Keratinocyte (primary cell): ENCODE measurements around the gene C16orf90. TPM values are rescaled to one million over a fixed set of nuclear protein-coding genes. Genes with fewer than 3 reads are reported as not detected.

Experiments used
- DNase-seq: peaks from one replicate; pipeline ENCODE4 v3.0.0-alpha.2; 2011; ENCODE audit warnings: low read depth, missing footprints, low spot score
- FAIRE-seq: peaks from 2 replicates; lab custom pipeline; 2011; peaks lifted over from hg19 to GRCh38; lab: Jason Lieb, UNC
- H2AFZ ChIP-seq: 2 replicates; pipeline ENCODE4 v1.6.0; 2012; ENCODE audit warnings: low read length, control low read depth, inconsistent platforms; ENCODE audit not compliant: control insufficient read depth
- H3K27ac ChIP-seq: 2 replicates; pipeline ENCODE4 v1.5.1; 2011; ENCODE audit warnings: low read length; ENCODE audit not compliant: control insufficient read depth, insufficient read depth
- H3K27me3 ChIP-seq: 3 replicates; pipeline ENCODE4 v1.6.0; 2011; ENCODE audit warnings: low read length; ENCODE audit not compliant: control insufficient read depth, insufficient read depth; ENCODE audit errors: extremely low read depth
- H3K36me3 ChIP-seq, 2 experiments: 2 replicates in 1 of 2; 3 replicates in 1 of 2; pipeline ENCODE4 v1.5.1; 2011; ENCODE audit warnings: low read length in 2 of 2, mild to moderate bottlenecking in 1 of 2; ENCODE audit not compliant: control insufficient read depth in 2 of 2, insufficient read depth in 2 of 2; ENCODE audit errors: extremely low read depth in 1 of 2
- H3K4me1 ChIP-seq: 3 replicates; pipeline ENCODE4 v1.5.1; 2011; ENCODE audit warnings: low read length; ENCODE audit not compliant: control insufficient read depth, insufficient read depth; ENCODE audit errors: extremely low read depth
- H3K4me2 ChIP-seq: 3 replicates; pipeline ENCODE4 v1.6.0; 2011; ENCODE audit warnings: low read depth, low read length; ENCODE audit not compliant: control insufficient read depth, insufficient read depth; ENCODE audit errors: extremely low read depth
- H3K4me3 ChIP-seq, 3 experiments: fragments of 200-600 bp in 1 of 3; sonication (generic) in 1 of 3; 2 replicates in 2 of 3; 3 replicates in 1 of 3; pipeline ENCODE4 v1.5.1; 2011 to 2016; ENCODE audit warnings: low read length in 3 of 3, mild to moderate bottlenecking in 3 of 3, control low read depth in 2 of 3, inconsistent platforms in 1 of 3, low read depth in 1 of 3, mixed read lengths in 1 of 3, mixed run types in 1 of 3, moderate library complexity in 1 of 3; ENCODE audit not compliant: control insufficient read depth in 2 of 3, insufficient read depth in 2 of 3; ENCODE audit errors: extremely low read depth in 1 of 3
- H3K79me2 ChIP-seq: 2 replicates; pipeline ENCODE4 v1.6.0; 2012; ENCODE audit warnings: low read length; ENCODE audit not compliant: control insufficient read depth, insufficient read depth
- H3K9ac ChIP-seq: 3 replicates; pipeline ENCODE4 v1.6.0; 2011; ENCODE audit warnings: low read length; ENCODE audit not compliant: control insufficient read depth, insufficient read depth; ENCODE audit errors: extremely low read depth
- H3K9me1 ChIP-seq: 3 replicates; pipeline ENCODE4 v1.6.0; 2011; ENCODE audit warnings: low read length; ENCODE audit not compliant: control insufficient read depth, insufficient read depth; ENCODE audit errors: extremely low read depth
- H3K9me3 ChIP-seq: 2 replicates; pipeline ENCODE4 v1.5.1; 2012; ENCODE audit warnings: low read depth, low read length; ENCODE audit not compliant: control insufficient read depth
- H4K20me1 ChIP-seq: 3 replicates; pipeline ENCODE4 v1.6.0; 2011; ENCODE audit warnings: low read length; ENCODE audit not compliant: control insufficient read depth, insufficient read depth; ENCODE audit errors: extremely low read depth
- EZH2 ChIP-seq: IDR thresholded peaks from one replicate; pipeline ENCODE4 v1.6.1; 2012; ENCODE audit warnings: inconsistent platforms, mild to moderate bottlenecking, low read length, moderate library complexity
- dilution Hi-C: fragments of 300-500 bp; cut with MboI; formaldehyde crosslinking; loops from one replicate; pipeline ENCODE4 v1.7.0; 2020; ENCODE audit warnings: low sequenced_read_pairs; ENCODE audit not compliant: extremely low pct_ligation_motif_present
- polyA plus RNA-seq, 5 experiments: library from polyadenylated mRNA; depleted of rRNA in 3 of 5; stranded (reverse) in 3 of 5; stranded (forward) in 1 of 5; unstranded in 1 of 5; fragments of >200 nt; gene quantifications; 1 replicate in 1 of 5; 2 replicates in 3 of 5; 3 replicates in 1 of 5; pipeline versions ENCODE4 v1.2.1 to v1.2.3, GENCODE V29; 2011 to 2012; ENCODE audit warnings: missing spikeins in 2 of 5, low read depth in 1 of 5, low replicate concordance in 1 of 5
- TF ChIP-seq, protein P1 (sequence below), 3 experiments: IDR thresholded peaks in 1 of 3; conservative IDR thresholded peaks in 1 of 3; optimal IDR thresholded peaks in 1 of 3; 2 replicates in 2 of 3; 3 replicates in 1 of 3; pipeline versions ENCODE3 to v1.5.1; 2011; ENCODE audit warnings: low read length in 3 of 3, mild to moderate bottlenecking in 3 of 3, moderate library complexity in 2 of 3, control low read depth in 1 of 3, inconsistent platforms in 1 of 3; ENCODE audit not compliant: insufficient read depth in 2 of 3; ENCODE audit errors: extremely low read depth in 1 of 3

Gene C16orf90
- polyA plus RNA-seq, 1 donor (not counting 4 experiments of a cell fraction or from before 2014, with no cell fraction given) = not detected

DNA sequence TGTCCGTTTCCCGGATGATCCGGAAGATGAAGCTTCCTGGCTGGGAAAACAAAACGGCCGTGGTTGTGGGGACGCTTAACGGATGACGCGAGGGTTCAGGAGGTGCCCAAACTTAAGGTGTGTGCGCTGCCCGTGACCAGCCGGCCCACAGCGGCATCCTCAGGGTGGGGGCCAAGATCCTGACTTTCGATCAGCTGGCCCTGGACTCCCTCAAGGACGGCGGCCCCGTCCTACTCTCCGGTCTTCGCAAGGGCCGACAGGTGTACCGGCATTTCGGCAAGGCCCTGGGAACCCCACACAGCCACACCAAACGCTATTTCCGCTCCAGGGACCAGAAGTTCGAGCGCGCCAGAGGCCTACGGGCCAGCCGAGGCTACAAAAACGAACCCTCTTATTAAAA is 1.1 kb upstream of the C16orf90 start:
- H3K9me1 ChIP-seq = no peaks in the 10 kb centered on the region
- FAIRE-seq = no peak
- no peak for TF ChIP-seq EZH2
- TF ChIP-seq, protein P1, sequence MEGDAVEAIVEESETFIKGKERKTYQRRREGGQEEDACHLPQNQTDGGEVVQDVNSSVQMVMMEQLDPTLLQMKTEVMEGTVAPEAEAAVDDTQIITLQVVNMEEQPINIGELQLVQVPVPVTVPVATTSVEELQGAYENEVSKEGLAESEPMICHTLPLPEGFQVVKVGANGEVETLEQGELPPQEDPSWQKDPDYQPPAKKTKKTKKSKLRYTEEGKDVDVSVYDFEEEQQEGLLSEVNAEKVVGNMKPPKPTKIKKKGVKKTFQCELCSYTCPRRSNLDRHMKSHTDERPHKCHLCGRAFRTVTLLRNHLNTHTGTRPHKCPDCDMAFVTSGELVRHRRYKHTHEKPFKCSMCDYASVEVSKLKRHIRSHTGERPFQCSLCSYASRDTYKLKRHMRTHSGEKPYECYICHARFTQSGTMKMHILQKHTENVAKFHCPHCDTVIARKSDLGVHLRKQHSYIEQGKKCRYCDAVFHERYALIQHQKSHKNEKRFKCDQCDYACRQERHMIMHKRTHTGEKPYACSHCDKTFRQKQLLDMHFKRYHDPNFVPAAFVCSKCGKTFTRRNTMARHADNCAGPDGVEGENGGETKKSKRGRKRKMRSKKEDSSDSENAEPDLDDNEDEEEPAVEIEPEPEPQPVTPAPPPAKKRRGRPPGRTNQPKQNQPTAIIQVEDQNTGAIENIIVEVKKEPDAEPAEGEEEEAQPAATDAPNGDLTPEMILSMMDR (optimal IDR thresholded peaks at IDR 0.05 in 1 of 3, IDR thresholded peaks at IDR 0.05 in 1 of 3, conservative IDR thresholded peaks at IDR 0.05 in 1 of 3; ENCODE audit: extremely low read depth in 1 of 3, insufficient read depth in 2 of 3, low read length in 3 of 3) = no peak
- no peaks in the 10 kb centered on the region for H3K36me3 ChIP-seq
- H3K4me3 ChIP-seq = no peak overlapping the region
- H3K4me1 ChIP-seq = no peaks in the 10 kb centered on the region
- no peaks in the 10 kb centered on the region for H3K9me3 ChIP-seq
- H3K27ac ChIP-seq = no peak overlapping the region
- DNase-seq = no peak
- H3K4me2 ChIP-seq = no peak overlapping the region
- dilution Hi-C loops = no loop called here
- no peaks in the 10 kb centered on the region for H3K27me3 ChIP-seq
- no peaks in the 10 kb centered on the region for H4K20me1 ChIP-seq
- H2AFZ ChIP-seq = no peak overlapping the region
- no peak overlapping the region for H3K9ac ChIP-seq
- no peaks in the 10 kb centered on the region for H3K79me2 ChIP-seq

DNA sequence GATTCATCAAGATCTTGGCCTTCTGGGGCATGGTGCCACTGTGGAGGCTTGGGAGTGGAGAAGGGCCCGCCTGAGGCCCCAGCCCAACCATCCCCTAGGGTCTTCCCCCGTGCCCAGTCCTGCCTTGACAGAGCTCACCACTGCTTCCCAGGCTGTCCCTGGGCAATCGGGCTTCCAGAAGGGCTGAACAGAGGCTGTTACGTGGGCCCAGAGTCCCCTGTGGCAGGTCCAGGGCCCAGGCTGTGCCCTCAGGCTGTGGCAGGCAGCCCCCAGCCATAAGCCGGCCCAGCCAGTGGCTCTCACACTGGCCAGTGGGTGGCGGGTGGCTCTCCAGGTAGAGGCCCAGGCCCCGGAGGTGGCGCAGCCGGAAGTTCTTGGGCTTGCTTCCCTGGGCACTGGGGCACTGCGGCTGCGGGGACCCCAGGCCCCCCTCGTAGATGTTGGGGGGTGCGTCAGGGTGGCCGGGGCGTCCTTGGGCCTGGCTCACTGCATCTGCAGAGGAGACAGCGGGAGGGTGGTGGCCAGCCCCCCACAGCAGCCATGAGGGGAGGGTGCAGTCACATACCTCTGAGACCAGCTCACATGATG is 809 bp downstream of the C16orf90 start:
- H4K20me1 ChIP-seq = no peaks in the 10 kb centered on the region
- no peaks in the 10 kb centered on the region for H3K9me3 ChIP-seq
- no peaks in the 10 kb centered on the region for H3K4me1 ChIP-seq
- H3K9ac ChIP-seq = no peak overlapping the region
- no peak overlapping the region for H3K4me2 ChIP-seq
- no peak overlapping the region for H2AFZ ChIP-seq
- no peak for DNase-seq
- no peaks in the 10 kb centered on the region for H3K79me2 ChIP-seq
- FAIRE-seq = no peak
- dilution Hi-C loops = no loop called here
- TF ChIP-seq EZH2 = no peak
- TF ChIP-seq, protein P1 (optimal IDR thresholded peaks at IDR 0.05 in 1 of 3, IDR thresholded peaks at IDR 0.05 in 1 of 3, conservative IDR thresholded peaks at IDR 0.05 in 1 of 3; ENCODE audit: extremely low read depth in 1 of 3, insufficient read depth in 2 of 3, low read length in 3 of 3) = no peak
- H3K27ac ChIP-seq = no peak overlapping the region
- H3K36me3 ChIP-seq = no peaks in the 10 kb centered on the region
- H3K27me3 ChIP-seq = no peaks in the 10 kb centered on the region
- H3K9me1 ChIP-seq = no peaks in the 10 kb centered on the region
- no peak overlapping the region for H3K4me3 ChIP-seq
